Measurements from ENCODE around the gene SPIRE2.

SPIRE2 gene

GRCh38 chr16:89837014-89837546, 8.8 kb downstream of the SPIRE2 start:
- Histone ChIP-seq H3K36me3 (ENCODE audit: control insufficient read depth in 1 of 2, insufficient read depth in 2 of 2, low read depth in 1 of 2, low read length in 2 of 2) (peaks cover 0 to 7% of the 10 kb centered on the region in 2 experiments), H3K4me2 (ENCODE audit: low read length, poor library complexity, severe bottlenecking) (no peak overlapping the region), H3K4me3 (ENCODE audit: insufficient read depth in 1 of 2, low read depth in 1 of 2, low read length in 2 of 2) (peak overlapping the region in 1 of 2 experiments; percentile 42), H3K9ac (ENCODE audit: low read length) (no peak overlapping the region), H2BK15ac (ENCODE audit: low read depth, poor library complexity, severe bottlenecking) (no peak overlapping the region), H3K14ac (ENCODE audit: low read length in 2 of 2) (peak overlapping the region in 1 of 2 experiments; percentile 11), H4K91ac (ENCODE audit: low read length) (peak overlapping the region; percentile 87), H4K8ac (ENCODE audit: low read length) (peak overlapping the region; percentile 36), H3K27ac (ENCODE audit: low read length, poor library complexity, severe bottlenecking) (no peak overlapping the region), H3K9me3 (ENCODE audit: control insufficient read depth, low read length) (no peaks in the 10 kb centered on the region), H3K27me3 (ENCODE audit: control insufficient read depth in 1 of 2, insufficient read depth in 1 of 2, low read length in 2 of 2) (peaks cover 0 to 4% of the 10 kb centered on the region in 2 experiments), H3K23ac (ENCODE audit: low read length in 2 of 2) (no peak overlapping the region), H2AFZ (ENCODE audit: low read depth, low read length) (no peak overlapping the region), H3K79me1 (replicated peaks; ENCODE audit: low read length, poor library complexity, severe bottlenecking) (no peaks in the 10 kb centered on the region), H3K4ac (ENCODE audit: low read depth in 1 of 2, low read length in 2 of 2) (no peak overlapping the region), H3K18ac (ENCODE audit: low read depth in 1 of 2, low read length in 2 of 2) (peak overlapping the region in 1 of 2 experiments; percentile 11), H2BK5ac (ENCODE audit: low read depth, low read length, poor library complexity, severe bottlenecking) (no peak overlapping the region), H3K4me1 (ENCODE audit: control insufficient read depth, insufficient read depth, low read depth, low read length) (peaks cover 13% of the 10 kb centered on the region), H2BK12ac (ENCODE audit: low read length in 2 of 2) (peak overlapping the region in 1 of 2 experiments; percentile 29), H2AK5ac (ENCODE audit: low read length, severe bottlenecking) (peak overlapping the region; percentile 13), H2BK120ac (ENCODE audit: low read depth, low read length) (no peak overlapping the region)
- no peak for DNase-seq
- WGBS: 94% methylated on average over 17 of the region's 17 CpGs

GRCh38 chr16:89841275-89841674, 13.0 kb downstream of the SPIRE2 start:
- Histone ChIP-seq H2AFZ (ENCODE audit: low read depth, low read length) (no peak overlapping the region), H4K8ac (ENCODE audit: low read length) (no peak overlapping the region), H2AK5ac (ENCODE audit: low read length, severe bottlenecking) (peak overlapping the region; percentile 52), H3K9me3 (ENCODE audit: control insufficient read depth, low read length) (no peaks in the 10 kb centered on the region), H3K9ac (ENCODE audit: low read length) (no peak overlapping the region), H3K4me2 (ENCODE audit: low read length, poor library complexity, severe bottlenecking) (no peak overlapping the region), H4K91ac (ENCODE audit: low read length) (no peak overlapping the region), H2BK12ac (ENCODE audit: low read length in 2 of 2) (no peak overlapping the region), H2BK120ac (ENCODE audit: low read depth, low read length) (no peak overlapping the region), H3K4ac (ENCODE audit: low read depth in 1 of 2, low read length in 2 of 2) (no peak overlapping the region), H3K23ac (ENCODE audit: low read length in 2 of 2) (no peak overlapping the region), H2BK15ac (ENCODE audit: low read depth, poor library complexity, severe bottlenecking) (no peak overlapping the region), H3K4me1 (ENCODE audit: control insufficient read depth, insufficient read depth, low read depth, low read length) (peaks cover 23% of the 10 kb centered on the region), H3K14ac (ENCODE audit: low read length in 2 of 2) (no peak overlapping the region), H3K36me3 (ENCODE audit: control insufficient read depth in 1 of 2, insufficient read depth in 2 of 2, low read depth in 1 of 2, low read length in 2 of 2) (no peaks in the 10 kb centered on the region), H3K27ac (ENCODE audit: low read length, poor library complexity, severe bottlenecking) (no peak overlapping the region), H2BK5ac (ENCODE audit: low read depth, low read length, poor library complexity, severe bottlenecking) (no peak overlapping the region), H3K79me1 (replicated peaks; ENCODE audit: low read length, poor library complexity, severe bottlenecking) (no peaks in the 10 kb centered on the region), H3K4me3 (ENCODE audit: insufficient read depth in 1 of 2, low read depth in 1 of 2, low read length in 2 of 2) (peak overlapping the region in 1 of 2 experiments; percentile 23), H3K27me3 (ENCODE audit: control insufficient read depth in 1 of 2, insufficient read depth in 1 of 2, low read length in 2 of 2) (peaks cover 0 to 4% of the 10 kb centered on the region in 2 experiments), H3K18ac (ENCODE audit: low read depth in 1 of 2, low read length in 2 of 2) (no peak overlapping the region)
- 93% methylated on average over 10 of the region's 10 CpGs for WGBS
- DNase-seq: no peak

- Histone ChIP-seq H3K79me1 (replicated peaks; ENCODE audit: low read length, poor library complexity, severe bottlenecking) (no peaks in the 10 kb centered on the region), H3K23ac (ENCODE audit: low read length in 2 of 2) (no peak overlapping the region), H2BK120ac (ENCODE audit: low read depth, low read length) (no peak overlapping the region), H4K91ac (ENCODE audit: low read length) (no peak overlapping the region), H2AFZ (ENCODE audit: low read depth, low read length) (no peak overlapping the region), H3K4ac (ENCODE audit: low read depth in 1 of 2, low read length in 2 of 2) (no peak overlapping the region), H3K4me1 (ENCODE audit: control insufficient read depth, insufficient read depth, low read depth, low read length) (peaks cover 15% of the 10 kb centered on the region), H3K27me3 (ENCODE audit: control insufficient read depth in 1 of 2, insufficient read depth in 1 of 2, low read length in 2 of 2) (peaks cover 0 to 4% of the 10 kb centered on the region in 2 experiments), H3K9me3 (ENCODE audit: control insufficient read depth, low read length) (no peaks in the 10 kb centered on the region), H3K27ac (ENCODE audit: low read length, poor library complexity, severe bottlenecking) (peak overlapping the region; percentile 60), H4K8ac (ENCODE audit: low read length) (no peak overlapping the region), H3K18ac (ENCODE audit: low read depth in 1 of 2, low read length in 2 of 2) (no peak overlapping the region), H2AK5ac (ENCODE audit: low read length, severe bottlenecking) (peak overlapping the region; percentile 79), H3K9ac (ENCODE audit: low read length) (no peak overlapping the region), H3K4me2 (ENCODE audit: low read length, poor library complexity, severe bottlenecking) (no peak overlapping the region), H2BK15ac (ENCODE audit: low read depth, poor library complexity, severe bottlenecking) (no peak overlapping the region), H3K14ac (ENCODE audit: low read length in 2 of 2) (no peak overlapping the region), H2BK12ac (ENCODE audit: low read length in 2 of 2) (no peak overlapping the region), H3K4me3 (ENCODE audit: insufficient read depth in 1 of 2, low read depth in 1 of 2, low read length in 2 of 2) (no peak overlapping the region), H2BK5ac (ENCODE audit: low read depth, low read length, poor library complexity, severe bottlenecking) (no peak overlapping the region), H3K36me3 (ENCODE audit: control insufficient read depth in 1 of 2, insufficient read depth in 2 of 2, low read depth in 1 of 2, low read length in 2 of 2) (no peaks in the 10 kb centered on the region)
- 84% methylated on average over 21 of the region's 26 CpGs for whole genome bisulfite sequencing
- peak; percentile 54 for DNase-seq
Measured at GRCh38 chr16:89842471-89843408, 14.5 kb downstream of the SPIRE2 start.
